HEK293 (cell line): ENCODE results near the gene ETS2.

ENCODE experiments used
- BCL11B ChIP-seq: fragments of 450-650 bp; formaldehyde crosslinking; IDR thresholded peaks from 2 replicates; pipeline ENCODE4 v1.5.1; 2016; ENCODE audit warnings: low read depth, missing biosample characterization, missing genetic modification characterization
- CTCF ChIP-seq: fragments of 450-650 bp; formaldehyde crosslinking; IDR thresholded peaks from 2 replicates; pipeline ENCODE4 v1.5.1; 2016; ENCODE audit warnings: missing biosample characterization, missing genetic modification characterization
- HOXA7 ChIP-seq: sonication (generic); formaldehyde crosslinking; IDR thresholded peaks from 2 replicates; pipeline ENCODE4 v1.8.1; 2022; ENCODE audit warnings: missing genetic modification reagents, borderline replicate concordance
- PRDM6 ChIP-seq: fragments of 450-650 bp; formaldehyde crosslinking; IDR thresholded peaks from 2 replicates; pipeline ENCODE4 v1.5.1; 2017; ENCODE audit warnings: missing biosample characterization, missing genetic modification characterization
- RBAK ChIP-seq: fragments of 450-650 bp; formaldehyde crosslinking; IDR thresholded peaks from 2 replicates; pipeline ENCODE4 v1.5.1; 2016; ENCODE audit warnings: missing biosample characterization, missing genetic modification characterization
- SETDB1 ChIP-seq: IDR thresholded peaks from one replicate; pipeline ENCODE4 v1.6.1; 2017; ENCODE audit warnings: mild to moderate bottlenecking, low read length, moderate library complexity, mixed read lengths; ENCODE audit not compliant: insufficient read length
- SP2 ChIP-seq: fragments of 450-650 bp; formaldehyde crosslinking; IDR thresholded peaks from 2 replicates; pipeline ENCODE4 v1.5.1; 2016; ENCODE audit warnings: missing biosample characterization, missing genetic modification characterization
- ZBTB26 ChIP-seq: fragments of 450-650 bp; formaldehyde crosslinking; optimal IDR thresholded peaks from 2 replicates; pipeline ENCODE3; 2016; ENCODE audit warnings: missing biosample characterization, mild to moderate bottlenecking, missing genetic modification characterization
- ZBTB44 ChIP-seq: fragments of 450-650 bp; IDR thresholded peaks from 2 replicates; pipeline ENCODE4 v1.5.1; 2018; ENCODE audit warnings: missing biosample characterization, mild to moderate bottlenecking, missing genetic modification characterization
- ZBTB48 ChIP-seq: fragments of 450-650 bp; formaldehyde crosslinking; IDR thresholded peaks from 2 replicates; pipeline ENCODE4 v1.5.1; 2016; ENCODE audit warnings: missing biosample characterization, missing genetic modification characterization
- ZNF155 ChIP-seq: fragments of 450-650 bp; formaldehyde crosslinking; IDR thresholded peaks from 2 replicates; pipeline ENCODE4 v1.5.1; 2016; ENCODE audit warnings: missing biosample characterization, missing genetic modification characterization
- ZNF157 ChIP-seq: fragments of 450-650 bp; formaldehyde crosslinking; IDR thresholded peaks from 2 replicates; pipeline ENCODE4 v1.5.1; 2016; ENCODE audit warnings: missing biosample characterization, missing genetic modification characterization
- ZNF184 ChIP-seq: fragments of 450-650 bp; IDR thresholded peaks from 2 replicates; pipeline ENCODE4 v1.5.1; 2018; ENCODE audit warnings: missing biosample characterization, mild to moderate bottlenecking, missing genetic modification characterization
- ZNF23 ChIP-seq: fragments of 450-650 bp; formaldehyde crosslinking; IDR thresholded peaks from 2 replicates; pipeline ENCODE4 v1.5.1; 2016; ENCODE audit warnings: missing biosample characterization, missing genetic modification characterization, borderline replicate concordance
- ZNF324 ChIP-seq: fragments of 450-650 bp; formaldehyde crosslinking; IDR thresholded peaks from 2 replicates; pipeline ENCODE4 v1.5.1; 2016; ENCODE audit warnings: missing biosample characterization, missing genetic modification characterization
- ZNF513 ChIP-seq: fragments of 450-650 bp; IDR thresholded peaks from 2 replicates; pipeline ENCODE4 v1.5.1; 2018; ENCODE audit warnings: missing biosample characterization, missing genetic modification characterization
- ZNF514 ChIP-seq: fragments of 450-650 bp; formaldehyde crosslinking; IDR thresholded peaks from 2 replicates; pipeline ENCODE4 v1.5.1; 2016; ENCODE audit warnings: missing biosample characterization, missing genetic modification characterization
- ZNF518A ChIP-seq: fragments of 450-650 bp; formaldehyde crosslinking; conservative IDR thresholded peaks from 2 replicates; pipeline ENCODE4 v1.5.1; 2016; ENCODE audit warnings: low read depth, missing biosample characterization, missing genetic modification characterization
- ZNF530 ChIP-seq: fragments of 450-650 bp; formaldehyde crosslinking; IDR thresholded peaks from 2 replicates; pipeline ENCODE4 v1.5.1; 2016; ENCODE audit warnings: low read depth, missing biosample characterization, missing genetic modification characterization
- ZNF571 ChIP-seq: fragments of 450-650 bp; formaldehyde crosslinking; IDR thresholded peaks from 2 replicates; pipeline ENCODE4 v1.5.0; 2017; ENCODE audit warnings: missing biosample characterization, missing genetic modification characterization
- ZNF596 ChIP-seq: fragments of 450-650 bp; IDR thresholded peaks from 2 replicates; pipeline ENCODE4 v1.5.0; 2018; ENCODE audit warnings: missing biosample characterization, mild to moderate bottlenecking, missing genetic modification characterization, moderate library complexity
- ZNF624 ChIP-seq: fragments of 450-650 bp; formaldehyde crosslinking; IDR thresholded peaks from 2 replicates; pipeline ENCODE4 v1.5.1; 2017; ENCODE audit warnings: missing biosample characterization, missing genetic modification characterization
- ZNF645 ChIP-seq: fragments of 450-650 bp; formaldehyde crosslinking; IDR thresholded peaks from 2 replicates; pipeline ENCODE4; 2016; ENCODE audit warnings: missing biosample characterization, missing genetic modification characterization
- ZNF677 ChIP-seq: fragments of 450-650 bp; IDR thresholded peaks from 2 replicates; pipeline ENCODE4 v1.5.0; 2018; ENCODE audit warnings: missing biosample characterization, mild to moderate bottlenecking, missing genetic modification characterization, moderate library complexity
- ZNF785 ChIP-seq: fragments of 450-650 bp; formaldehyde crosslinking; IDR thresholded peaks from 2 replicates; pipeline ENCODE4 v1.5.1; 2016; ENCODE audit warnings: missing biosample characterization, missing genetic modification characterization

Gene ETS2

GRCh38 chr21:38787461-38788274 is 18.1 kb upstream of the ETS2 start (continued):
- TF ChIP-seq ZBTB26 (tag by site-specific recombination), result peak; percentile 7
- TF ChIP-seq ZNF155 (tag by site-specific recombination), result 0 out of 2 replicates have a peak, but pooled peaks have one; percentile 59
- TF ChIP-seq ZNF785 (tag by site-specific recombination), result no peak
- TF ChIP-seq ZNF571 (tag by site-specific recombination), result no peak
- TF ChIP-seq RBAK, result no peak
- TF ChIP-seq SETDB1, result no peak
- peak; percentile 48 for TF ChIP-seq SP2 (tag by site-specific recombination)
- no peak for TF ChIP-seq ZNF677 (tag by site-specific recombination)
- no peak for TF ChIP-seq ZNF645
- TF ChIP-seq ZNF157 (tag by site-specific recombination), result no peak
- TF ChIP-seq PRDM6 (tag by site-specific recombination), result no peak
- peak; percentile 19; the same call in 1 of the 2 replicates for TF ChIP-seq ZBTB44 (tag by site-specific recombination)
- TF ChIP-seq ZNF513 (tag by site-specific recombination), result no peak
- no peak for TF ChIP-seq ZNF624 (tag by site-specific recombination)
- TF ChIP-seq ZNF184 (tag by site-specific recombination), result peak; percentile 95
- TF ChIP-seq ZNF518A, result peak; percentile 46; the same call in 1 of the 2 replicates
- no peak for TF ChIP-seq ZNF23 (tag by site-specific recombination)
- TF ChIP-seq CTCF (tag by site-specific recombination), result no peak
- TF ChIP-seq ZBTB48 (tag by site-specific recombination), result no peak
- TF ChIP-seq HOXA7 (CRISPR knock-in tag), result no peak
- TF ChIP-seq ZNF530 (tag by site-specific recombination), result no peak
- no peak for TF ChIP-seq BCL11B (tag by site-specific recombination)
- TF ChIP-seq ZNF514 (tag by site-specific recombination), result no peak
- TF ChIP-seq ZNF596 (tag by site-specific recombination), result no peak
- TF ChIP-seq ZNF324, result peak; percentile 95
